GM12878 (cell line): ENCODE data around the gene MMP10. TPM values are rescaled to one million over a fixed set of nuclear protein-coding genes. Genes with fewer than 3 reads are reported as not detected.

Experiments used
- ATAC-seq: fragments of 200-7000 bp; cut with Tn5 transposase; 3 replicates; pipeline ENCODE4 v1.9.1; 2020; ENCODE audit warnings: mild to moderate bottlenecking, moderate library complexity
- BruUV-seq: library from RNA; stranded (reverse); fragments of 400-500 nt; replicated peaks from 2 replicates; lab custom pipeline; 2021; lab: Mats Ljungman, UMichigan
- CTCF ChIA-PET: fragments of 300-600 bp; sonication (Branson Sonifier 250); formaldehyde crosslinking; extraction: SDS; loops from one replicate; lab custom pipeline; 2021; ENCODE audit warnings: inconsistent platforms; lab: Yijun Ruan, JAX
- POLR2A ChIA-PET: fragments of 350-600 bp; formaldehyde crosslinking; extraction: SDS; loops from one replicate; lab custom pipeline; 2021; ENCODE audit warnings: inconsistent platforms; lab: Charles Lee
- RAD21 ChIA-PET: fragments of 300-600 bp; sonication (Branson Sonifier 250); formaldehyde crosslinking; loops from one replicate; lab custom pipeline; 2023; ENCODE audit warnings: antibody characterized with exemption; ENCODE audit not compliant: unreplicated experiment; lab: Charles Lee
- SMC1A ChIA-PET: fragments of 300-600 bp; sonication (Branson Sonifier 250); formaldehyde crosslinking; loops from one replicate; lab custom pipeline; 2023; ENCODE audit not compliant: unreplicated experiment, uncharacterized antibody; lab: Charles Lee
- DNase-seq: peaks from one replicate; pipeline ENCODE4 v3.0.0-alpha.2; 2011; ENCODE audit warnings: low read depth, low spot score
- FAIRE-seq: peaks from 3 replicates; lab custom pipeline; 2011; peaks lifted over from hg19 to GRCh38; lab: Jason Lieb, UNC
- H2AFZ ChIP-seq: 2 replicates; pipeline ENCODE4 v1.6.0; 2011; ENCODE audit warnings: low read depth, low read length, control low read depth; ENCODE audit not compliant: control insufficient read depth
- H3K27ac ChIP-seq: 2 replicates; pipeline ENCODE4 v1.5.1; 2011; ENCODE audit warnings: control low read depth; ENCODE audit not compliant: control insufficient read depth, insufficient read depth
- H3K27me3 ChIP-seq, 2 experiments: replicated peaks in 1 of 2; 2 replicates each; pipeline versions ENCODE4 v1.6.0 to v1.6.1; 2011; ENCODE audit warnings: low read length in 1 of 2; ENCODE audit not compliant: control insufficient read depth in 2 of 2, insufficient read depth in 2 of 2
- H3K36me3 ChIP-seq, 2 experiments: 2 replicates each; pipeline ENCODE4 v1.5.1; 2011; ENCODE audit warnings: low read length in 1 of 2; ENCODE audit not compliant: control insufficient read depth in 2 of 2, insufficient read depth in 2 of 2
- H3K4me1 ChIP-seq: 2 replicates; pipeline ENCODE4 v1.6.1; 2011; ENCODE audit warnings: mild to moderate bottlenecking, low read length, moderate library complexity, mixed read lengths; ENCODE audit not compliant: control insufficient read depth, insufficient read depth
- H3K4me2 ChIP-seq: 2 replicates; pipeline ENCODE4 v1.6.0; 2011; ENCODE audit warnings: control low read depth; ENCODE audit not compliant: control insufficient read depth, insufficient read depth
- H3K4me3 ChIP-seq: fragments of 200-600 bp; sonication (generic); 2 replicates; pipeline ENCODE4 v1.5.1; 2016
- H3K79me2 ChIP-seq: 2 replicates; pipeline ENCODE4 v1.6.0; 2011; ENCODE audit warnings: low read length; ENCODE audit not compliant: control insufficient read depth, insufficient read depth
- H3K9ac ChIP-seq: 2 replicates; pipeline ENCODE4 v1.8.0; 2011; ENCODE audit warnings: low read length, control low read depth, mixed read lengths; ENCODE audit not compliant: control insufficient read depth, insufficient read depth
- H3K9me3 ChIP-seq: replicated peaks from 3 replicates; pipeline ENCODE4 v1.5.1; 2011; ENCODE audit warnings: mild to moderate bottlenecking, low read length; ENCODE audit not compliant: control insufficient read depth, insufficient read depth
- H4K20me1 ChIP-seq: 2 replicates; pipeline ENCODE4 v1.6.0; 2011; ENCODE audit not compliant: control insufficient read depth, insufficient read depth
- MXI1 ChIP-seq: fragments of 150-350 bp; IDR thresholded peaks from 2 replicates; pipeline ENCODE4 v1.6.1; 2011; ENCODE audit warnings: low read depth, mild to moderate bottlenecking, inconsistent platforms, low read length, improper control_type of control experiment
- MYC ChIP-seq: IDR thresholded peaks from 2 replicates; pipeline ENCODE4 v1.6.1; 2011; ENCODE audit warnings: mild to moderate bottlenecking, low read length, moderate library complexity, inconsistent platforms; ENCODE audit not compliant: insufficient read depth, insufficient replicate concordance, insufficient read length, severe bottlenecking
- PAX5 ChIP-seq: IDR thresholded peaks from 2 replicates; pipeline ENCODE4 v1.6.1; 2011; ENCODE audit warnings: low read depth, low read length, borderline replicate concordance
- RAD21 ChIP-seq: IDR thresholded peaks from 2 replicates; pipeline ENCODE4 v1.6.1; 2011; ENCODE audit warnings: mild to moderate bottlenecking, low read depth, low read length, moderate library complexity; ENCODE audit not compliant: insufficient read depth
- SMARCA5 ChIP-seq: fragments of 450-650 bp; IDR thresholded peaks from 2 replicates; pipeline ENCODE4 v1.6.1; 2017; ENCODE audit warnings: mild to moderate bottlenecking
- SMC3 ChIP-seq: IDR thresholded peaks from 2 replicates; pipeline ENCODE4 v1.6.1; 2011; ENCODE audit warnings: low read length, improper control_type of control experiment, borderline replicate concordance
- STAT3 ChIP-seq: IDR thresholded peaks from 2 replicates; pipeline ENCODE4 v1.6.1; 2011; ENCODE audit warnings: low read depth, low read length, improper control_type of control experiment
- WRNIP1 ChIP-seq: IDR thresholded peaks from 2 replicates; pipeline ENCODE4 v1.6.1; 2011; ENCODE audit warnings: low read depth, low read length, improper control_type of control experiment, borderline replicate concordance
- ZSCAN29 ChIP-seq: fragments of 450-650 bp; IDR thresholded peaks from 2 replicates; pipeline ENCODE4 v1.6.1; 2017; ENCODE audit warnings: mild to moderate bottlenecking, moderate library complexity
- in situ Hi-C: fragments of 300-500 bp; cut with MboI; formaldehyde crosslinking; loops from 9 replicates; pipeline ENCODE4 v1.14.3; 2018; ENCODE audit warnings: mixed read lengths
- intact Hi-C: fragments of 100-400 bp; cut with micrococcal nuclease; formaldehyde crosslinking; loops from one replicate; pipeline ENCODE4 v1.14.2; 2022; ENCODE audit not compliant: unreplicated experiment
- polyA plus RNA-seq, 11 experiments: library from polyadenylated mRNA; depleted of rRNA in 4 of 11; unstranded in 6 of 11; stranded (reverse) in 5 of 11; fragments of >200 nt; fragmentation: Nextera tagmentation in 4 of 11; fragmentation: Illumina TruSeq in 1 of 11; extraction: Ambion mirVana in 4 of 11; extraction: Trizol in 1 of 11; gene quantifications; 1 replicate in 1 of 11; 2 replicates in 10 of 11; pipeline versions ENCODE4 v1.2.1 to v1.2.3, GENCODE V29; 2011 to 2016; ENCODE audit warnings: inconsistent platforms in 2 of 11, missing spikeins in 2 of 11, low read depth in 1 of 11
- total RNA-seq, 4 experiments: library from RNA; depleted of rRNA in 3 of 4; stranded (reverse); fragments of >200 nt in 3 of 4; fragmentation: Illumina TruSeq in 1 of 4; extraction: Trizol in 1 of 4; gene quantifications; 2 replicates each; pipeline versions ENCODE4 v1.2.1 to v1.2.3, GENCODE V29; 2013 to 2021
- TF ChIP-seq, protein P1 (sequence below): fragments of 450-650 bp; IDR thresholded peaks from 2 replicates; pipeline ENCODE4 v1.6.1; 2017; ENCODE audit warnings: mild to moderate bottlenecking, low read depth, inconsistent platforms; ENCODE audit not compliant: poor library complexity, severe bottlenecking
- TF ChIP-seq, protein P2 (sequence below): fragments of 450-650 bp; IDR thresholded peaks from 2 replicates; pipeline ENCODE4 v1.6.1; 2014; ENCODE audit warnings: mild to moderate bottlenecking
- TF ChIP-seq, protein P3 (sequence below): IDR thresholded peaks from 2 replicates; pipeline ENCODE4 v1.6.1; 2011; ENCODE audit warnings: low read depth, low read length, improper control_type of control experiment, borderline replicate concordance
- TF ChIP-seq, protein P4 (sequence below), 3 experiments: IDR thresholded peaks in 2 of 3; conservative IDR thresholded peaks in 1 of 3; 2 replicates each; pipeline ENCODE4 v1.5.1; 2011; ENCODE audit warnings: low read depth in 3 of 3, low read length in 3 of 3, mild to moderate bottlenecking in 3 of 3, control low read depth in 2 of 3, moderate library complexity in 2 of 3, inconsistent platforms in 1 of 3, mixed read lengths in 1 of 3; ENCODE audit not compliant: control insufficient read depth in 2 of 3, insufficient read depth in 1 of 3; ENCODE audit errors: extremely low read depth in 1 of 3

The MMP10 gene
- total and polyA plus RNA-seq, 10 of the 15 experiments (the other 5 are each of a cell fraction or from before 2014, with no cell fraction given), result not detected

DNA sequence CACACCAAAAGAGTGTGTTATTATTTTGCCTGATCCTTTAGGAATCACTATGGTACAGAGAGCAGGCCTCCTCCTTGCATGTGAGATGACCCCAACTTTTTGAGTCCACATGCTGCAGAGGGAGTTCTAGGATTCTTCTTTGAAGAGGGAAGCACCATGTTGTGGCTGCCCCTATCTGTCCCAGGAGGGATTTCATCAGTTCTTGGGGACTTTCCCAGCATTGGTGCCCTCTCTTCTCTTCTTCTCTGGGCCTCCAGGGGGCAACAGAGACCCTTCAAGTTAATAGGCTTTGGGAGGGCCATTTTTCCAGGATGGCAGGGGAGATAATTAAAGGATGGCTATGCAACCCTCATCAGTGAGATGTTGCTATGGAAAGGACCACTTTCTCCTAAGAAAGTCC, 14.0 kb upstream of the MMP10 start:
- no peak for FAIRE-seq
- Histone ChIP-seq H3K27me3 (no peaks in the 10 kb centered on the region; a peak in 1 of 4 replicates), H4K20me1 (no peaks in the 10 kb centered on the region), H3K79me2 (no peaks in the 10 kb centered on the region), H3K9me3 (no peaks in the 10 kb centered on the region), H3K27ac (no peak overlapping the region), H3K4me3 (no peak overlapping the region), H3K4me1 (no peaks in the 10 kb centered on the region), H3K9ac (no peak overlapping the region), H3K36me3 (no peaks in the 10 kb centered on the region), H3K4me2 (no peak overlapping the region), H2AFZ (no peak overlapping the region)
- peak; percentile 99 for ATAC-seq
- BruUV-seq, result no TSS peak
- intact Hi-C loops, result loop anchor here (1.0 kb wide), 2 partner anchors 147 to 261 kb away; no protein-coding TSS in a partner anchor
- in situ Hi-C loops, result no loop called here
- DNase-seq, result no peak
- CTCF ChIA-PET, result interaction anchor here (0.6 to 2.5 kb wide), 18 partner anchors 9 to 268 kb away, joined by 3 to 17 read pairs (median 4); partner anchors contain the start of gene MMP10
- SMC1A ChIA-PET, result interaction anchor here (1.0 to 1.9 kb wide), 7 partner anchors 10 to 262 kb away, joined by 3 to 13 read pairs (median 4); no protein-coding TSS in a partner anchor
- POLR2A ChIA-PET, result no interaction called here
- RAD21 ChIA-PET, result interaction anchor here (1.0 to 1.1 kb wide), 2 partner anchors 120 to 147 kb away, joined by 3 to 4 read pairs; no protein-coding TSS in a partner anchor
- TF ChIP-seq ZSCAN29, result no peak
- TF ChIP-seq STAT3, result no peak
- TF ChIP-seq WRNIP1, result no peak
- peak; percentile 29; the same call in 1 of the 2 replicates for TF ChIP-seq SMC3
- TF ChIP-seq, protein P1, sequence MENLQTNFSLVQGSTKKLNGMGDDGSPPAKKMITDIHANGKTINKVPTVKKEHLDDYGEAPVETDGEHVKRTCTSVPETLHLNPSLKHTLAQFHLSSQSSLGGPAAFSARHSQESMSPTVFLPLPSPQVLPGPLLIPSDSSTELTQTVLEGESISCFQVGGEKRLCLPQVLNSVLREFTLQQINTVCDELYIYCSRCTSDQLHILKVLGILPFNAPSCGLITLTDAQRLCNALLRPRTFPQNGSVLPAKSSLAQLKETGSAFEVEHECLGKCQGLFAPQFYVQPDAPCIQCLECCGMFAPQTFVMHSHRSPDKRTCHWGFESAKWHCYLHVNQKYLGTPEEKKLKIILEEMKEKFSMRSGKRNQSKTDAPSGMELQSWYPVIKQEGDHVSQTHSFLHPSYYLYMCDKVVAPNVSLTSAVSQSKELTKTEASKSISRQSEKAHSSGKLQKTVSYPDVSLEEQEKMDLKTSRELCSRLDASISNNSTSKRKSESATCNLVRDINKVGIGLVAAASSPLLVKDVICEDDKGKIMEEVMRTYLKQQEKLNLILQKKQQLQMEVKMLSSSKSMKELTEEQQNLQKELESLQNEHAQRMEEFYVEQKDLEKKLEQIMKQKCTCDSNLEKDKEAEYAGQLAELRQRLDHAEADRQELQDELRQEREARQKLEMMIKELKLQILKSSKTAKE, result no peak
- no peak for TF ChIP-seq MYC
- TF ChIP-seq, protein P2, sequence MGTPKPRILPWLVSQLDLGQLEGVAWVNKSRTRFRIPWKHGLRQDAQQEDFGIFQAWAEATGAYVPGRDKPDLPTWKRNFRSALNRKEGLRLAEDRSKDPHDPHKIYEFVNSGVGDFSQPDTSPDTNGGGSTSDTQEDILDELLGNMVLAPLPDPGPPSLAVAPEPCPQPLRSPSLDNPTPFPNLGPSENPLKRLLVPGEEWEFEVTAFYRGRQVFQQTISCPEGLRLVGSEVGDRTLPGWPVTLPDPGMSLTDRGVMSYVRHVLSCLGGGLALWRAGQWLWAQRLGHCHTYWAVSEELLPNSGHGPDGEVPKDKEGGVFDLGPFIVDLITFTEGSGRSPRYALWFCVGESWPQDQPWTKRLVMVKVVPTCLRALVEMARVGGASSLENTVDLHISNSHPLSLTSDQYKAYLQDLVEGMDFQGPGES, result no peak
- no peak for TF ChIP-seq PAX5
- TF ChIP-seq RAD21, result peak; percentile 55
- TF ChIP-seq SMARCA5, result no peak
- TF ChIP-seq, protein P3, sequence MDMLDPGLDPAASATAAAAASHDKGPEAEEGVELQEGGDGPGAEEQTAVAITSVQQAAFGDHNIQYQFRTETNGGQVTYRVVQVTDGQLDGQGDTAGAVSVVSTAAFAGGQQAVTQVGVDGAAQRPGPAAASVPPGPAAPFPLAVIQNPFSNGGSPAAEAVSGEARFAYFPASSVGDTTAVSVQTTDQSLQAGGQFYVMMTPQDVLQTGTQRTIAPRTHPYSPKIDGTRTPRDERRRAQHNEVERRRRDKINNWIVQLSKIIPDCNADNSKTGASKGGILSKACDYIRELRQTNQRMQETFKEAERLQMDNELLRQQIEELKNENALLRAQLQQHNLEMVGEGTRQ, result no peak
- TF ChIP-seq MXI1, result no peak
- TF ChIP-seq, protein P4, sequence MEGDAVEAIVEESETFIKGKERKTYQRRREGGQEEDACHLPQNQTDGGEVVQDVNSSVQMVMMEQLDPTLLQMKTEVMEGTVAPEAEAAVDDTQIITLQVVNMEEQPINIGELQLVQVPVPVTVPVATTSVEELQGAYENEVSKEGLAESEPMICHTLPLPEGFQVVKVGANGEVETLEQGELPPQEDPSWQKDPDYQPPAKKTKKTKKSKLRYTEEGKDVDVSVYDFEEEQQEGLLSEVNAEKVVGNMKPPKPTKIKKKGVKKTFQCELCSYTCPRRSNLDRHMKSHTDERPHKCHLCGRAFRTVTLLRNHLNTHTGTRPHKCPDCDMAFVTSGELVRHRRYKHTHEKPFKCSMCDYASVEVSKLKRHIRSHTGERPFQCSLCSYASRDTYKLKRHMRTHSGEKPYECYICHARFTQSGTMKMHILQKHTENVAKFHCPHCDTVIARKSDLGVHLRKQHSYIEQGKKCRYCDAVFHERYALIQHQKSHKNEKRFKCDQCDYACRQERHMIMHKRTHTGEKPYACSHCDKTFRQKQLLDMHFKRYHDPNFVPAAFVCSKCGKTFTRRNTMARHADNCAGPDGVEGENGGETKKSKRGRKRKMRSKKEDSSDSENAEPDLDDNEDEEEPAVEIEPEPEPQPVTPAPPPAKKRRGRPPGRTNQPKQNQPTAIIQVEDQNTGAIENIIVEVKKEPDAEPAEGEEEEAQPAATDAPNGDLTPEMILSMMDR (IDR thresholded peaks at IDR 0.05 in 2 of 3, conservative IDR thresholded peaks at IDR 0.05 in 1 of 3; ENCODE audit: control insufficient read depth in 2 of 3, extremely low read depth in 1 of 3, insufficient read depth in 1 of 3, low read depth in 3 of 3, low read length in 3 of 3), result peak; percentile 57 to 66 (median 57)
